ENCODE results near the gene RAB5IF. TPM values are rescaled to one million over a fixed set of nuclear protein-coding genes. Genes with fewer than 3 reads are reported as not detected.

RAB5IF gene
- total and polyA plus RNA-seq, 2 of the 13 experiments (the other 11 are each of a cell fraction or from before 2014, with no cell fraction given) = 261 to 305 TPM

- no peak; the same call in 1 of the 2 replicates for TF ChIP-seq SOX13 (IDR thresholded peaks at IDR 0.05)
- TF ChIP-seq SOX13 (CRISPR knock-in tag; conservative IDR thresholded peaks at IDR 0.05 in 1 of 2, IDR thresholded peaks at IDR 0.05 in 1 of 2) = peak in 1 of 2 experiments; percentile 43; a peak in 1 of 4 replicates
- no peak for TF ChIP-seq LCORL (IDR thresholded peaks at IDR 0.05)
- peak; percentile 86 for TF ChIP-seq LCORL (CRISPR knock-in tag; IDR thresholded peaks at IDR 0.05)
- TF ChIP-seq ZFP36 (IDR thresholded peaks at IDR 0.05; ENCODE audit: borderline replicate concordance, low read depth, low read length, partially characterized antibody) = no peak
- TF ChIP-seq NCOA1 (CRISPR knock-in tag; IDR thresholded peaks at IDR 0.05) = peak; percentile 92
- no peak for TF ChIP-seq GLMP (CRISPR knock-in tag; IDR thresholded peaks at IDR 0.05; ENCODE audit: borderline replicate concordance)
- TF ChIP-seq ZNF546 (CRISPR knock-in tag; conservative IDR thresholded peaks at IDR 0.05) = 0 out of 2 replicates have a peak, but pooled peaks have one; percentile 77
- peak; percentile 86 for TF ChIP-seq ZNF407 (CRISPR knock-in tag; IDR thresholded peaks at IDR 0.05; ENCODE audit: not compliant biosample characterization)
- peak; percentile 16; the same call in 1 of the 2 replicates for TF ChIP-seq ZNF616 (CRISPR knock-in tag; IDR thresholded peaks at IDR 0.05; ENCODE audit: low read depth)
- TF ChIP-seq HOMEZ (CRISPR knock-in tag; IDR thresholded peaks at IDR 0.05; ENCODE audit: low read depth) = peak; percentile 58; the same call in 1 of the 2 replicates
- no peak for TF ChIP-seq ZFYVE20 (CRISPR knock-in tag; IDR thresholded peaks at IDR 0.05; ENCODE audit: borderline replicate concordance, low read depth)
- no peak for TF ChIP-seq WIZ (CRISPR knock-in tag; IDR thresholded peaks at IDR 0.05)
- peak; percentile 59; the same call in 1 of the 2 replicates for TF ChIP-seq SIX1 (CRISPR knock-in tag; IDR thresholded peaks at IDR 0.05; ENCODE audit: borderline replicate concordance)
These were observed 27.1 kb downstream of the RAB5IF start (continued) for GRCh38 chr20:36632487-36633284.

Measured in HepG2 (cell line).